HG03558 (cell line): ENCODE results near the gene P2RY2.
"Not testable (repeated sequence)": the region's sequence is repeated elsewhere in the genome, so short reads cannot be mapped to it uniquely, and the experiment has no call there.

Experiments
- ATAC-seq: cut with Tn5 transposase; IDR thresholded peaks from one replicate; pipeline ENCODE4 v1.9.1; 2021; ENCODE audit warnings: moderate number of reproducible peaks; ENCODE audit not compliant: unreplicated experiment; ENCODE audit errors: extremely low read depth

The P2RY2 gene

GRCh38 chr11:73186886-73187285 lies 31.2 kb upstream of the P2RY2 start:
- ATAC-seq = no peak

GRCh38 chr11:73187854-73188253 lies 30.2 kb upstream of the P2RY2 start:
- ATAC-seq = no peak

GRCh38 chr11:73188301-73188700 lies 29.8 kb upstream of the P2RY2 start:
- ATAC-seq = no peak

- no peak for ATAC-seq
These were observed 28.8 kb upstream of the P2RY2 start for GRCh38 chr11:73189315-73189714.

GRCh38 chr11:73189723-73190556 lies 28.1 kb upstream of the P2RY2 start:
- ATAC-seq = no peak

- no peak for ATAC-seq
These were observed 27.6 kb upstream of the P2RY2 start for GRCh38 chr11:73190557-73190885.

GRCh38 chr11:73191151-73191550 lies 26.9 kb upstream of the P2RY2 start:
- ATAC-seq = no peak

- no peak for ATAC-seq
These were observed 25.8 kb upstream of the P2RY2 start for GRCh38 chr11:73192272-73192671.

- ATAC-seq = no peak
These were observed 24.6 kb upstream of the P2RY2 start for GRCh38 chr11:73193251-73194033.

- no peak for ATAC-seq
These were observed 24.0 kb upstream of the P2RY2 start for GRCh38 chr11:73194034-73194507.

GRCh38 chr11:73194593-73194992 lies 23.5 kb upstream of the P2RY2 start:
- no peak for ATAC-seq

GRCh38 chr11:73195191-73196007 lies 22.7 kb upstream of the P2RY2 start:
- ATAC-seq = no peak

GRCh38 chr11:73196576-73196975 lies 21.5 kb upstream of the P2RY2 start:
- no peak for ATAC-seq

- ATAC-seq = no peak
These were observed 20.7 kb upstream of the P2RY2 start for GRCh38 chr11:73197348-73197747.

GRCh38 chr11:73197787-73198186 lies 20.3 kb upstream of the P2RY2 start:
- ATAC-seq = not testable (repeated sequence)

- no peak for ATAC-seq
These were observed 19.4 kb upstream of the P2RY2 start for GRCh38 chr11:73198677-73199076.

GRCh38 chr11:73199446-73199845 lies 18.6 kb upstream of the P2RY2 start:
- no peak for ATAC-seq

- ATAC-seq = no peak
These were observed 17.8 kb upstream of the P2RY2 start for GRCh38 chr11:73200256-73200655.

- ATAC-seq = no peak
These were observed 16.8 kb upstream of the P2RY2 start for GRCh38 chr11:73201249-73201648.

GRCh38 chr11:73201888-73202780 lies 15.9 kb upstream of the P2RY2 start:
- ATAC-seq = no peak
